Liver (tissue), 9 donors: ENCODE results near the gene PXDN. TPM values are rescaled to one million over a fixed set of nuclear protein-coding genes. Genes with fewer than 3 reads are reported as not detected.

ENCODE experiments used
- DNase-seq: peaks from one replicate; pipeline ENCODE4 v3.0.0-alpha.2; 2017; ENCODE audit warnings: low spot score
- H3K27ac ChIP-seq, 2 donors: one replicate each; pipeline ENCODE4 v1.7.0; 2013; ENCODE audit warnings: inconsistent platforms in 2 of 2, low read length in 2 of 2, control low read depth in 1 of 2, low read depth in 1 of 2, mild to moderate bottlenecking in 1 of 2
- H3K27me3 ChIP-seq, 4 donors: one replicate each; pipeline versions ENCODE4 v1.6.1 to v1.7.0; 2013; ENCODE audit warnings: low read length in 3 of 4, inconsistent platforms in 1 of 4, mild to moderate bottlenecking in 1 of 4, moderate library complexity in 1 of 4; ENCODE audit not compliant: control insufficient read depth in 4 of 4, insufficient read depth in 4 of 4
- H3K36me3 ChIP-seq, 4 donors: one replicate each; pipeline versions ENCODE4 v1.6.1 to v1.7.0; 2013; ENCODE audit warnings: low read length in 3 of 4, mild to moderate bottlenecking in 3 of 4, low read depth in 1 of 4, moderate library complexity in 1 of 4; ENCODE audit not compliant: control insufficient read depth in 4 of 4, insufficient read depth in 3 of 4
- H3K4me1 ChIP-seq, 4 donors: one replicate each; pipeline versions ENCODE4 v1.6.1 to v1.7.0; 2013; ENCODE audit warnings: low read length in 3 of 4, mild to moderate bottlenecking in 3 of 4, moderate library complexity in 1 of 4; ENCODE audit not compliant: control insufficient read depth in 4 of 4, insufficient read depth in 4 of 4
- H3K4me3 ChIP-seq, 3 donors: one replicate each; pipeline versions ENCODE4 v1.6.1 to v1.7.0; 2013; ENCODE audit warnings: low read length in 3 of 3, control low read depth in 1 of 3, low read depth in 1 of 3, mild to moderate bottlenecking in 1 of 3
- H3K9ac ChIP-seq, 2 donors: one replicate each; pipeline ENCODE4 v1.7.0; 2013; ENCODE audit warnings: low read length in 2 of 2, mild to moderate bottlenecking in 2 of 2, moderate library complexity in 2 of 2, control low read depth in 1 of 2, low read depth in 1 of 2
- H3K9me3 ChIP-seq, 4 donors: one replicate each; pipeline versions ENCODE4 v1.6.1 to v1.7.0; 2013; ENCODE audit warnings: low read length in 3 of 4; ENCODE audit not compliant: control insufficient read depth in 4 of 4
- EGR1 ChIP-seq, 2 donors: IDR thresholded peaks; 2 replicates each; pipeline ENCODE4 v1.6.1; 2016 to 2018; ENCODE audit warnings: antibody characterized with exemption in 2 of 2, low read depth in 2 of 2
- GABPA ChIP-seq, 2 donors: IDR thresholded peaks in 1 of 2; conservative IDR thresholded peaks in 1 of 2; 2 replicates each; pipeline ENCODE4 v1.6.1; 2016; ENCODE audit warnings: antibody characterized with exemption in 2 of 2, mild to moderate bottlenecking in 1 of 2, moderate library complexity in 1 of 2
- HNF4G ChIP-seq: IDR thresholded peaks from 2 replicates; pipeline ENCODE4 v1.6.1; 2016; ENCODE audit warnings: antibody characterized with exemption
- JUND ChIP-seq, 2 donors: IDR thresholded peaks; 2 replicates each; pipeline ENCODE4 v1.6.1; 2016; ENCODE audit warnings: antibody characterized with exemption in 2 of 2
- NR2F2 ChIP-seq: IDR thresholded peaks from 2 replicates; pipeline ENCODE4 v1.6.1; 2016; ENCODE audit warnings: antibody characterized with exemption
- RXRA ChIP-seq, 2 donors: IDR thresholded peaks; 2 replicates each; pipeline ENCODE4 v1.6.1; 2017 to 2018; ENCODE audit warnings: antibody characterized with exemption in 2 of 2, mild to moderate bottlenecking in 1 of 2
- YY1 ChIP-seq: IDR thresholded peaks from 2 replicates; pipeline ENCODE4 v1.6.1; 2016; ENCODE audit warnings: antibody characterized with exemption, mild to moderate bottlenecking
- WGBS: extraction: QIAGEN DNeasy Blood & Tissue Kit; methylation state at CpG from one replicate; pipeline ENCODE4 v1.1.7; 2013; 5-methylcytosine and 5-hydroxymethylcytosine counted together
- polyA plus RNA-seq, 2 donors: library from polyadenylated mRNA; stranded (reverse) in 1 of 2; unstranded in 1 of 2; fragments of 200-250 nt in 1 of 2; fragments of >200 nt in 1 of 2; fragmentation: Nextera tagmentation in 1 of 2; extraction: Ambion mirVana in 1 of 2; gene quantifications; one replicate each; pipeline versions ENCODE4 v1.2.1 to v1.2.3, GENCODE V29; 2013 to 2015
- total RNA-seq, 2 donors: library from RNA; depleted of rRNA; stranded (reverse); fragments of >200 nt; gene quantifications; one replicate each; pipeline ENCODE4 v1.2.3, GENCODE V29; 2014
- TF ChIP-seq, protein P1 (sequence below): IDR thresholded peaks from 2 replicates; pipeline ENCODE4 v1.6.1; 2016; ENCODE audit warnings: antibody characterized with exemption, mild to moderate bottlenecking
- TF ChIP-seq, protein P2 (sequence below): IDR thresholded peaks from 2 replicates; pipeline ENCODE4 v1.6.1; 2016; ENCODE audit warnings: antibody characterized with exemption
- TF ChIP-seq, protein P3 (sequence below): fragments of 150-350 bp; IDR thresholded peaks from 2 replicates; pipeline ENCODE4 v1.5.1; 2017; ENCODE audit warnings: improper control_type of control experiment, low read depth, low read length; ENCODE audit not compliant: missing input control
- TF ChIP-seq, protein P4 (sequence below): IDR thresholded peaks from 2 replicates; pipeline ENCODE4 v1.6.1; 2016; ENCODE audit warnings: antibody characterized with exemption
- donor health status: healthy.
- donor health status: healthy.
- donor health status: healthy.
- donor health status: healthy.
- donor health status: healthy.

The PXDN gene
- total and polyA plus RNA-seq, 4 donors = 4.2 to 21.5 (median 16.9) TPM

DNA sequence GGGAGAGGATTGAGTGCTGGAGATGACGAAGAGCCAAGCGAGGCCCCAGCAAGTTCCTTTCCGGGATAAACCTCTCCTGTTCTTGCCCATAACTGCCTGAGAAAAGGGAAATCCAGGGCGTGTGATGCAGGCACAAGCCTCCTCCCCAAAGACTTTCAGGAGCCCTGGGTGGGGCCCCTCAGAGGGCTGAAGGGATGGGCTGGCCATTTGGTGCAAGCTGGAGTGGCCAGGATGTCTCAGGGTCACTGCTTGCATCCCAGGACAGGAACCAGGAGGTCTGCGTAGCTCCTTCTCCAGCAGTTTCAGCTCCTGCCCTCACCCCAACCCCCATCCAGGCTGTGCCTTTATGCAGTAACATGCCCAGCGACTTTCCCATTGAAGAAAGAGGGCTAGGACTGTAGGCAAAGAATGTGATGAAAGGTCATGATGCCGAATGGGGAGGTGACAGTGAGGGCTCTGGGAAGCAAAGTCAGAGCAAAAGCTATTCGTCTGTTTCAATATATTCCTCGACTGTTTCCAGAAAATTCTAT, 80.2 kb downstream of the PXDN start (continued):
- TF ChIP-seq, protein P1, sequence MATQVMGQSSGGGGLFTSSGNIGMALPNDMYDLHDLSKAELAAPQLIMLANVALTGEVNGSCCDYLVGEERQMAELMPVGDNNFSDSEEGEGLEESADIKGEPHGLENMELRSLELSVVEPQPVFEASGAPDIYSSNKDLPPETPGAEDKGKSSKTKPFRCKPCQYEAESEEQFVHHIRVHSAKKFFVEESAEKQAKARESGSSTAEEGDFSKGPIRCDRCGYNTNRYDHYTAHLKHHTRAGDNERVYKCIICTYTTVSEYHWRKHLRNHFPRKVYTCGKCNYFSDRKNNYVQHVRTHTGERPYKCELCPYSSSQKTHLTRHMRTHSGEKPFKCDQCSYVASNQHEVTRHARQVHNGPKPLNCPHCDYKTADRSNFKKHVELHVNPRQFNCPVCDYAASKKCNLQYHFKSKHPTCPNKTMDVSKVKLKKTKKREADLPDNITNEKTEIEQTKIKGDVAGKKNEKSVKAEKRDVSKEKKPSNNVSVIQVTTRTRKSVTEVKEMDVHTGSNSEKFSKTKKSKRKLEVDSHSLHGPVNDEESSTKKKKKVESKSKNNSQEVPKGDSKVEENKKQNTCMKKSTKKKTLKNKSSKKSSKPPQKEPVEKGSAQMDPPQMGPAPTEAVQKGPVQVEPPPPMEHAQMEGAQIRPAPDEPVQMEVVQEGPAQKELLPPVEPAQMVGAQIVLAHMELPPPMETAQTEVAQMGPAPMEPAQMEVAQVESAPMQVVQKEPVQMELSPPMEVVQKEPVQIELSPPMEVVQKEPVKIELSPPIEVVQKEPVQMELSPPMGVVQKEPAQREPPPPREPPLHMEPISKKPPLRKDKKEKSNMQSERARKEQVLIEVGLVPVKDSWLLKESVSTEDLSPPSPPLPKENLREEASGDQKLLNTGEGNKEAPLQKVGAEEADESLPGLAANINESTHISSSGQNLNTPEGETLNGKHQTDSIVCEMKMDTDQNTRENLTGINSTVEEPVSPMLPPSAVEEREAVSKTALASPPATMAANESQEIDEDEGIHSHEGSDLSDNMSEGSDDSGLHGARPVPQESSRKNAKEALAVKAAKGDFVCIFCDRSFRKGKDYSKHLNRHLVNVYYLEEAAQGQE = no peak
- TF ChIP-seq HNF4G = no peak

DNA sequence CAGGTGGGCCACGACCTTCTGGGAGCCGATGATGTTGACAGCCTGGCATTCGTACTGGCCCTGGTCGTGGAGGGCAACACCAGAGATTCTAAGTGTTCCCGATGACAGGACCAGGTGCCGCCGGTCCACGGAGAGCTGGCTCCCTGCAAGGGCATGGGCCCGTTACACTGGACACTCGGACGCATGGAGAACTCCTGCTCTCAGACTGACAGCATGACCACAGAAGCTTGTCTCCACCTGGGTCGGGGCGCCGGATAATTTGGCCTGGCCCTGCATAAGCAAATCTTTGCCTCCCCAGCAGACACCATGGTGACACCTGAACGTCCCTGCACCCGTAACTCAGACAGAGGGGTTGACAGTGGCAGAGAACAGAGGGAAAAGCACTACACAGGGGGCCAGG, 80.7 kb downstream of the PXDN start:
- H3K36me3 ChIP-seq = no peaks in the 10 kb centered on the region
- H3K27me3 ChIP-seq = no peaks in the 10 kb centered on the region
- WGBS = 73% methylated on average over 16 of the region's 16 CpGs
- no peak overlapping the region for H3K27ac ChIP-seq
- TF ChIP-seq, protein P1 = no peak
- TF ChIP-seq YY1 (no peak), EGR1 (IDR thresholded peaks at IDR 0.05; ENCODE audit: low read depth in 2 of 2) (no peak), JUND (IDR thresholded peaks at IDR 0.05) (no peak)
- TF ChIP-seq, protein P2, sequence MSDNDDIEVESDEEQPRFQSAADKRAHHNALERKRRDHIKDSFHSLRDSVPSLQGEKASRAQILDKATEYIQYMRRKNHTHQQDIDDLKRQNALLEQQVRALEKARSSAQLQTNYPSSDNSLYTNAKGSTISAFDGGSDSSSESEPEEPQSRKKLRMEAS = no peak
- TF ChIP-seq, protein P3, sequence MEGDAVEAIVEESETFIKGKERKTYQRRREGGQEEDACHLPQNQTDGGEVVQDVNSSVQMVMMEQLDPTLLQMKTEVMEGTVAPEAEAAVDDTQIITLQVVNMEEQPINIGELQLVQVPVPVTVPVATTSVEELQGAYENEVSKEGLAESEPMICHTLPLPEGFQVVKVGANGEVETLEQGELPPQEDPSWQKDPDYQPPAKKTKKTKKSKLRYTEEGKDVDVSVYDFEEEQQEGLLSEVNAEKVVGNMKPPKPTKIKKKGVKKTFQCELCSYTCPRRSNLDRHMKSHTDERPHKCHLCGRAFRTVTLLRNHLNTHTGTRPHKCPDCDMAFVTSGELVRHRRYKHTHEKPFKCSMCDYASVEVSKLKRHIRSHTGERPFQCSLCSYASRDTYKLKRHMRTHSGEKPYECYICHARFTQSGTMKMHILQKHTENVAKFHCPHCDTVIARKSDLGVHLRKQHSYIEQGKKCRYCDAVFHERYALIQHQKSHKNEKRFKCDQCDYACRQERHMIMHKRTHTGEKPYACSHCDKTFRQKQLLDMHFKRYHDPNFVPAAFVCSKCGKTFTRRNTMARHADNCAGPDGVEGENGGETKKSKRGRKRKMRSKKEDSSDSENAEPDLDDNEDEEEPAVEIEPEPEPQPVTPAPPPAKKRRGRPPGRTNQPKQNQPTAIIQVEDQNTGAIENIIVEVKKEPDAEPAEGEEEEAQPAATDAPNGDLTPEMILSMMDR = no peak
- no peak overlapping the region for H3K9ac ChIP-seq
- no peak for DNase-seq
- no peaks in the 10 kb centered on the region for H3K4me1 ChIP-seq
- no peak overlapping the region for H3K4me3 ChIP-seq
- no peaks in the 10 kb centered on the region for H3K9me3 ChIP-seq

DNA sequence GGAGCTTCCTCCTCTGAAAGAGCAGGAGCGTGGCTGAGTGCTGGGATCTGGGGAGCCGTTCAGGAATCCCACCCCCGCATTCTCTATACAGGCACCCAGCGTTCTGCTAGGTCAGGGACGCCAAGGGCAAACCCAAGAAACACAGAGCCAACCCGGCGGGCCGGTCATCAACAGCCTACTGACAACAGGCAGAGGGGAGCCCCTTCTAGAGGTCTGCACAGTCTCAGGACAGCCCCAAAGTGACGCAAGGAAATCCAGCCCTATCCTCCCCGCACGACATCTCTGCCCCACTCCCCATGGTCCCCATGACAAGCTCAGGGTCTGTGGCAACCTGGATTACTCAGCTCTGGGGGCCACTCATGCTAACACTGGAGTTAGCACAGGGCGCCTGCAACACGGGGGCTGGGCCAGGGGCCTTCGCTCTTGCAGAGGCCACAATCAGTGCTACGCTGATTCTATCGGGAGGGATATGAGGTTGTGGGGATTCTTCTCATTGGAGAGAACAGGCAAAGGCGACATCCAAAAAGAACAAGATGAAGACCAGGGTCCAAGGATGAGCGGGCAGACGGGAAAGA, 81.6 kb downstream of the PXDN start:
- Histone ChIP-seq H3K27ac (no peak overlapping the region), H3K9ac (no peak overlapping the region), H3K36me3 (no peaks in the 10 kb centered on the region), H3K9me3 (no peaks in the 10 kb centered on the region), H3K27me3 (no peaks in the 10 kb centered on the region), H3K4me3 (no peak overlapping the region), H3K4me1 (no peaks in the 10 kb centered on the region)
- 86% methylated on average over 19 of the region's 19 CpGs for WGBS
- no peak for TF ChIP-seq GABPA (IDR thresholded peaks at IDR 0.05 in 1 of 2, conservative IDR thresholded peaks at IDR 0.05 in 1 of 2)
- TF ChIP-seq, protein P4, sequence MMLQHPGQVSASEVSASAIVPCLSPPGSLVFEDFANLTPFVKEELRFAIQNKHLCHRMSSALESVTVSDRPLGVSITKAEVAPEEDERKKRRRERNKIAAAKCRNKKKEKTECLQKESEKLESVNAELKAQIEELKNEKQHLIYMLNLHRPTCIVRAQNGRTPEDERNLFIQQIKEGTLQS = no peak
- no peak for TF ChIP-seq YY1
- TF ChIP-seq RXRA (IDR thresholded peaks at IDR 0.05) = no peak
- TF ChIP-seq NR2F2 = no peak
- no peak for DNase-seq
